LNCAP (cell line): ENCODE results near the gene PERCC1.

Experiments
- CTCF ChIP-seq: fragments of 450-650 bp; IDR thresholded peaks from 2 replicates; pipeline ENCODE4 v1.5.1; 2017; ENCODE audit warnings: mild to moderate bottlenecking

Gene PERCC1

DNA sequence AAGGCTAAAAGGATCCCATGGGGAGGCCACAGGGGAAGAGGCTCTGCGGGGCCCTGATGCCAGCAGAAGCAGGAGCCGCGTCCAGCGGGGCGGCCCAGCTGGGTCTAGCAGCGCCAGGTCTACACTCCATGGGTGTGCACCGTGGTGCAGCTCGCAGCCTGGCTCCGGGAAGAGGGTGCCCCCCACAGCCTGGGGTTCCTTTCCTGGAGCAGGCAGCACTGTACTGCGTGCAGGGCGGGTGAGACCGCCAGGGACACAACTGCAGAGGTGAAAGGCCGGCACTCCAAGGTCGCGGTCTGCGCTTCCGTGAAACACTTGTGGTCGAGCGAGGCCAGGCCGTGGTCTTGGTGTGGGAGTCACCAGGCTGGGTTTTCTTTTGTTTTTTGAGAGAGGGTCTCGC, 20.0 kb downstream of the PERCC1 start:
- no peak for TF ChIP-seq CTCF

DNA sequence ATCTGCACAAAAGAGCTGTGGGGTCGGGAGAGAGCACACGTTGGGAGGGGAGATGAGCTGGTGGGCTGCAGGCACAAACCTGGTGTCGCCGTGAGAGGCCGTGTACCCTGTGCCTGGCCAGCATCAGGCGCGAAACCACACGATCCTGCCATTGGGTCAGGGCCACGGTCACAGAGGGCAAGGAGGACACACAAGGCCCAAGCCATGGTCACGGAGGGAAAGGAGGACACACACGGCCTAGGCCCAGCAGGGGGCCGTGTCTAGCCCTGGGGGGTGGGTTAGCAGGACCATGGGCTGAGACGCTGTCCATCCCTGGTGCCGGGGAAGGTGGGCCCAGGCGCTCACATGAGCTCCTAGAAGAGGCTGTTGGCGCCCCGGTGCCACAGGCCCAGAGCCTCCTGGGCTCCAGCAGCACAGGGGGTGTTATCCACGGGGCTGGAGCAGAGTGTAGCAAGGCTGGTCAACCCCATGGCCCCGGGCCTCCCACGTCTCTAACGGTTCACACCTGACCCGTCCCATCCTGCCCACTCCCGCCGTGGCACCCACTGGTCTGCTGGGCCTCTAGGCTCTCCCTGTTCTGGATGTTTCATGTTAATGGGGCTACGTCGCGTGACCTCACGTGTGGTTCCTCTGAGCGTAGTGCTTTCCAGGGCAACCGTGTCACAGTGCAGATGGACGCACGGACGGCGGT, 21.0 kb downstream of the PERCC1 start:
- no peak for TF ChIP-seq CTCF

GRCh38 chr16:1452530-1452929, 21.7 kb downstream of the PERCC1 start:
- TF ChIP-seq CTCF = no peak

GRCh38 chr16:1453316-1453715, 22.4 kb downstream of the PERCC1 start:
- no peak for TF ChIP-seq CTCF

DNA sequence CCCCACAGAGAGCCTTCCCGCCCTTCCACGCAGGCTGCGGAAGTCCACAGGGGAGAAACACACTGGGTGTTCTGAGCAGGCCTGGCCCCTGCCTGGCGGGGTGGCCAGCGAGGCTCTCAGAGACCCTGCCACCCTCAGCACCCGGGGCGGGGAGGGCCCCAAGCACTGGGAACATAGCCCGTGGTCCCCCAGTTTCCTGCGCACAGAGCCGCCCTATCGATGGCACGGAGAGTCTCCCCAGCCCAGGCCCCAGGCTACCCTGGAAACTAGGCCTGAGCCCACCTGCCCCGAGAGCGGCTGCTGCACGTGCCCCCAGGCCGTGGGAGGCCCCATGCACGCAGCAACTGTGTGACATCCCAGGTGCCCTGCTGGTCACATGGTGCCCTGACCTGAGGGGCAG, 23.7 kb downstream of the PERCC1 start:
- no peak for TF ChIP-seq CTCF

DNA sequence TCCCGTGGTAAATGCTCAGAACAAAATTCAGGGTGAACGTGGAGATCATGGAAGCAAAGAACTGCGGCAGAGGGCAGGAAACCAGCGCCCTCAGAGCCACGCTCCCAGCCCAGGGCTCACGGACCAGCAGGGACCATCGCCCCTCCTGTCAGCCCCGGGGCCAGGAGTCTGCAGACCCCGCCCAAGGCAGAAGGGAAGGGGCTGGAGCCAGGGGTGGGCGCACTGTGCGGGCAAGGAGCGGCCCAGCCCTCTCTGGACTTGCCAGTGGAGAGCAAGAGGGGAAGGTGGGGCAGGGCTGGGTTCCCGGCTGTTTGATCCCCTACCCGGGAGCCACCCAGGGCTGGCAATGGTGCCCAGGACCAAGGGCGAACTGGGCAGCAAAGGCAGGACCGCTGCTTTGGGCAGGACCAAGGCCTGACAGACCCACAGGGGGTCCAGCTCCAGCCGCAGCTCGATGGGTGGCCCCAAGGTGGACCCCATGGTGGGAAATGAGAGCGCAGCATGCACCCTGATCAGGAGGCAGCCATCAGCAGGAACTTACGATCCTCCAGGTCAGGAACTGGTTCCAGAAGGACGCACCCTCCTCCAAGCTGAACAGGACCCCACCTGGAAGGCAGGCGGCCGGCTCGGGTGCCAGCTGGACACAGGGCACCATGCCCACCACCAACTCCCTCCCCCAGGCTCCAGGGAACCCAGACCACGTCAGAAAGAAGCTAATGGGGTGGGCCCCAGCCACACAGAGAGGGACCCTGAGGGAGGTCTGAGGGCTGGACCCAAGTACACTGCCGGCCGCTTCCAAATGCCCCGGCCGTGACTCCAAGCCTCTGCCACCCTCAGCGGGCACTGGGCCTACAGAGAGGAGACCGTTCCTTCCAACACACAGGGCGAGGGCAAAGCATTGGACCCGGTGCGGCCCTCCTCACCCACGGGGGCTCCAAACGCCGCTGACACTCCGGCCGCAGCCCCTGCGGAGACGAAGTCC, 24.6 kb downstream of the PERCC1 start:
- no peak for TF ChIP-seq CTCF

DNA sequence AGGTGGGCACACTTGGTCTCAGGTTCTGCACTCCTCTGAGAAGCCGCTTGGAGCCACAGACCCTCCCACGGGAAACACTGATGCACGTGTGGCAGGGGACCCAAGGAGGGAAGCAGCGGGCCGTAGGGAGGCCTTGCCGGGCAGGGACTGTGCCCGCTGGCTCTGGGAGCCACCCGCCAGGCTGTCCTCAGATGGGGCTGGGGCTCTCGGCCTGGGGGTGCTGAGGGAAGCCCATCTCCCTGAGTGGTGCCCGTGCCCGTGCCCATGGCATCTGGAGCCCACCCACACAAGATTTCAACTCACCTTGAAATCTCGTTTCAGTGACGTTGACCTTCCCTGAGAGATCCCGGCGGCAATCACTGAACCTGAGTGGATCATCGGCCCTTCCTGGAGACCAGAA, 26.1 kb downstream of the PERCC1 start:
- no peak for TF ChIP-seq CTCF
